Stimulated activated CD4-positive, alpha-beta T cell treated with anti-CD3 and anti-CD28 coated beads, Interleukin-12 subunit alpha, Interleukin-12 subunit beta, amount 100 ng/mL, for 4 hours (primary cell): Measurements from ENCODE around the gene CFDP1.

Experiments used
- DNase-seq: peaks from one replicate; pipeline ENCODE4 v3.0.0-alpha.2; 2020

CFDP1 gene

DNA sequence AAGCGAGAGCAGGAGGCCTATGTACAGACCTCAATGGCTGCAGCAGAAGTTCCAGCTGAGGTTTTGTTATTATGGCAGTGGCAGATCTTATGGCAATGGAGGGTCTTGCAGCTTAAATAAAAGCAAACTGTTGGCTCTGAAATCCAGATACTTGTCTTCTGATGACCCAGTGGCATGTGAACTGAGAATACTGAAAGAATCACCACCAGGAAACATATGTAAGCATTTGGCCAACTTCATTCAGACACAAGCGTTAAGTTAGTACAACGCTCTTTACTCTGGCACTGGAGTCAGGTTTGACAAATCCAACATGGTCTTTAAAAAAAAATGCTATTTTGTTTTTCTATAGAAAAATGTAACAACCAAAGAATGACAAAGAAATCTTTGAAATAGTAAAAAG, 70.5 kb downstream of the CFDP1 start:
- no peak for DNase-seq

DNA sequence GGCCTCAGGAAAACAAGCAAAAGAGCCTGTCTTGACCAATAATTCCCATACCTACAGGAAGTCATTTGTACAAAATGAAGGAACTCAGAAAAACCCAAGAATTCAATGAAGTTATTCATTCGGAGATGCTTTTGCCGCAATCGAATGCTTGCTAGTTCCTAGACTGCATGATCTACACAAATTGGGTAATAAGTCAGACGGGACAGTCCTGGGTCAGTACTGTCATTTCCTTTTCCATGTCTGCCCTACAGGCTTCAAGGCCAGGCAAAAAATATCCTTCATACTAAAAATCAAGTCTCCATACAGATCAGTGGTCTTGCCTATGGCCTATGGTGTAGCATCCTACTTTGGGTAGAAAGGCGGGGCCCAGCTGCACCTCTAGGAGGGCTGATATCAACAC, 71.4 kb downstream of the CFDP1 start:
- no peak for DNase-seq

DNA sequence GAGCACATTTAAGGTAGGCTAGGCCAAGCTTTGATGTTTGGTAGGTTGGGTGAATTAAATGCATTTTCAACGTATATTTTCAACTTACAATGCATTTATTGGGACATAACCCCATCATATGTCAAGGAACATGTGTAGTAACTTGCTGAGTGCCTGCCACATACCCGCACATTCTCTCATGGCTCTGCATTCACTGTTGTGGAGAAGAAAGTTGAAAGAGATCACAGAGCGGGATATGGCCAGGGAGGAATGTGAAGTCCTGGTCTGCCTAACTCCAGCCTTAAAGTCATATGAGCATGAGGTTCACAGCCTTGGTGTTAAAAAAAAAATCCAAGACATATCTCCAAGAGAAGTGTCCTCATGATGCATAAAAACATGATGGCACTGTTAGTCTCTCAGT, 79.1 kb downstream of the CFDP1 start:
- DNase-seq = no peak

DNA sequence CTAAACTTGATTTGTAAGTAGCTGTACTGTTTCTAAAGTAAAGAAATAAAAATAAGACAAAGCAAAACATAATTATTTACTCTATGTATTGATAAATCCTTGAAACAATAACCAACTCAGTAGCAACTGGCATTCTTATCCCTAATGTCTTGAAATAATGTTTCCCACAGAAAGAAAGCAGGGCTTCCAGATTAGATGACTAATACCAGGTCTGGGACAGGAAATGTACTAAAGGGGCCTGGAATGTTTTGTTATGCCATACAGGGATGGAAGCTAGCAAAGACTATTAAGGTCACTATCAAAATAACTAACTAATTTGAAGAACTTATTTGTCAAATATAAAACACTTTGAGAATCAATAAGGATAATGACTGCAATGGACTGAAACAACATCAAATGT, 82.1 kb downstream of the CFDP1 start:
- no peak for DNase-seq

DNA sequence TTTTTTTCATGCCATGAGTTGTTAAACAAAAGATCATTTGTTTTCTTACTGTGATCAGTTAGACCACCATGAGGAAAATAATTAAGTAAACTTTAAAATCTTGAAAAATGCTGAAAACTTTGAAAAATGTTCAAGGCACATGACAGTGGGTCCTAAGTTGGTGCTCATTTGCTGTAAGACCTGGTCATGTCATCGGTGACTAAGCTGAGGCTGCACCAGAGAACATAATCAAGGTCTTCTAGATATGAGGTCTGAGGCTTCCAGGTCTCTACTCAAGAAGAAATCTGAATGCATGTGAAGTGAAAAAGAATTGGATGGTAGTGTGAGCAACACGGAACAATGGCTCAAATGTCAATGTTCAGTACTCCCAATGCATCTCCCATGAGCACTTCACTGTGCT, 87.6 kb downstream of the CFDP1 start:
- no peak for DNase-seq

DNA sequence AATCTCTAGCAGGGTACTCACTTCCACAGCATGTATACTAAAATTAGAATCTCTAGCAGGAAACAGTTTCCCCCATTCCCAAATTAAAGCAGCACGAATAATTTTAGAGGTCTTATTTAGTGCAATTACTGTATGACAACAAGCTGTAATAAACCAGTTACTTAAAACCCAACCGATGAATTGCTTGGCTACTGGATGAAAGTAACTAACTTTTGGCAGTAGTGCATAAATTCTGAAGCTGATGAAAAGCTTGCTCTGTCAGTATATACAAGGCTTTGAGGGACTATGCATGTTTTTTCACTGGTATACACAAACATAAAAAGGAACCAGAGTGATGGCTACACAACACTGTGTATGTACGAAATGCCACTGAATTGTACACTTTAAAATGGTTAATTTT, 89.4 kb downstream of the CFDP1 start:
- no peak for DNase-seq

DNA sequence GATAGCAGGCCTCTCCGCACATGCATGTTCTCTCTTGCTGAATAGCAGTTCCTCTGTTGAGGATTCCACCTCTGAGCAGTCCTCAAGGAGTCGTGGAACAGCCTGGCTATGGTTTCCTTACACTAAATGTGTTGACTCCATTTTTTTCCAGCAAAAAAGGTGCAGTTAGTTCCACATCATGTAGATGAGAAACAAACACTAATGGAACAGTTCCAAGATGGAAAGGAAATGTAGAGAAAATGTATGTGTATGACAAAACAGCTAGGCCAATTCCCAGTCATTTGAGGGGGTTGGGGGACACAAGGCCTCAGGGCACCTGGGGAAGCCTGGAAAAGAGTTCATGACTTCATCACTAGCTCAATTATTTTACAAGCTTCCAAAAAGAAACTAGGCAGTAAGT, 90.0 kb downstream of the CFDP1 start:
- DNase-seq = no peak

DNA sequence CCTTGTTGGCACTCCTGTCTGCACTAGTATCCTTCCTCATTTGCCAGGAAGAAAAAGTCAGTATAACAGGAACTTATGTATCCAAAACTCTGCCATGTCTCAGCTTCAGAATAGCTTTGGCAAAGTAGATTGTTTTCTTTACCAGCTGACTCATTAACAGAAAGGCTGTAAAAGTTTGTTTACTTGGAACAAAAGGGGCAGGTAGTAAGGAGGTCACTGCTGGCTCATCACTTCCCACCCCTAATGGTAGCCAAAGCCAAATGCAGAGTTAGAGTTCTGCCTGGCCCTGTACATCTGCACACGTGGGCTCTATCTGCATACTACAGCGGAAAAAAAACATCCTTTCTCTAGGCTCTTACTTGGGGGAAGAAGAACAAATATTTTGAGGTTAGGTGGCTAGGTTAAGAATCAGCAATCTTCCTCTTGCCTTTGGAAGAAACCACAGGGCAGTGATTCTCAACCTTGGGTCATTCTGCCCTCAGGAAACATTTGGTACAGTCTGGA, 90.9 kb downstream of the CFDP1 start:
- no peak for DNase-seq

DNA sequence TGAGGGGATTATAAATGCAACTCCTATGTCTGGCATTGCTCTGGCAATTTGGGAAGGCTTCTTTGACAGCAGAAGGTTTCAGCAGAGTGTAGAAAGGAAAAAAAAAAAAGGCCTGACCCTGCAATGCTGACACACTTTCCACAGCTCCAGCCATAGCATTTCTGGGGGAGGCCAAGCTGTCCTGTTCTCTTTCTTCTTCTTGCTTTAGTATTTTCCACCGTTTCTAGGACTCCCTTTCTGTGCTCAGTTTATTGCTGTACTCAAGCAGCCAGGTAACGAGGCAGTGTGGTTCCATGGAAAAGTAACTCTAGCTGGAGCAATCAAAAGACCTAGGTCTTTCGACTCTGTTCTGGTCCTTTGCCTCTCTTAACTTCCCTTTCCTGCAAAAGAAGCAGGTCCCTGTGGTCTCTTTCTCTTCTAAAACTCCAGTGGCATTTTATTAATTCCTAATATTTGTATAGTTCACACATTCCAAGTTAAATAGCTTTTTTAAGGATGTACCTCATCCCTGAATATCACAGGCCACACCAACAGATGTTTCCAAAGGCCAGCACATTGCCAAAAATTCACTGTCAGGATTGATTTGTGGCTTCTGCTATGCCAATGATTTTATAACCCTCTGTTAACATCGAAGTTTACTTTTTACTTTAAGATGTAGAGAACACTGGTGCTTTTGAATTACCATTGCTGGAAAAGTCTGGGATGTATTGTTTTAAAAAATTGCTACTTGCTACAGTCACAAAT, 91.6 kb downstream of the CFDP1 start:
- no peak for DNase-seq

DNA sequence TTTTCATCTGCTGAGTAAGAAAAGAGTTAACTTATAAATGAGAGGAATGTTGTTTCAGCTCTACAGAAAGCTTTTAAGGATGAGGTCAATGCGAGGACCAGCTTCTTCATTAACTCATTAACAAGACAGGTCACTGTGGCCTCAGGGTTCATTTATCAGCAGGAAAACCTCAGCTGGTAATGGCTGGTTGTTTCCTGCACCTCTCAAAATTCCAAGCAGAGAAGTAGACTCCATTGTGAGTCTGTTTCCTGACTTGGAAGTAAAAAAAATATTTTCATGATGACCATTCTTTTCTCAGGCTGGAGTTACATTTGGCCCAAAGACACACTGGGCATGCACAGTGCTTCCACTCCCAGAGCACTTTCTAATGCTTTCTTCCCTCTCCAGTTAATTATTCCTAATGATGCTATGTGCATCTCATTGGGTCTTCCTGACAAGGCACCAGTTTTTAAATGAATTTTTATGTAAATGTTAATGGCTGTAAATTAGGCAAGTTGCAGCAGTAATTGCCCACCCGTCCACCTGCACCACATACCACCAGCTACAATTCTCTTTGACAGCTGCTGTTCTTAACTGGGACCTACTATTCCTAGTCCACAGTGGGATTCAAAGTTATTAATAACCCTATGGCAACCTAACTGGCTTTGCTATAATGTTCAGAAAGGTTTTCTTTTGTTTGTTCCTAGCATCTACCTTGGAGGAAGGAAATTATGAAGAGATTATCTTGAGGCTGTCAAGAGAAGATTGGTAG, 92.4 kb downstream of the CFDP1 start:
- no peak for DNase-seq

DNA sequence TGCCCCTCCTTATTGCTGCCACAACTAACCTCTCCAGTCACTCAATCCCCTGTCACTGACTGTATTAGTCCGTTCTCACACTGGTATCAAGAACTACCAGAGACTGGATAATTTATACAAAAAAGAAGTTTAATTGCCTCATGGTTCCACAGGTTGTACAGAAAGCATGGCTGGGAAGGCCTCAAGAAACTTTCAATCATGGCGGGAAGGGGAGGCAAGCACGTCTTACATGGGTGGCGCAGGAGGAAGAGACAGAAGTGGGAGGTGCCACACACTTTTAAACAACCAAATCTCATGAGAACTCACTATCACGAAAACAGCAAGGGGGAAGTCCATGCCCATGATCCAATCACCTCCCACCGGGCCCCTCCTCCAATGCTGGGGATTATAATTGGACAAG, 95.9 kb downstream of the CFDP1 start:
- no peak for DNase-seq

DNA sequence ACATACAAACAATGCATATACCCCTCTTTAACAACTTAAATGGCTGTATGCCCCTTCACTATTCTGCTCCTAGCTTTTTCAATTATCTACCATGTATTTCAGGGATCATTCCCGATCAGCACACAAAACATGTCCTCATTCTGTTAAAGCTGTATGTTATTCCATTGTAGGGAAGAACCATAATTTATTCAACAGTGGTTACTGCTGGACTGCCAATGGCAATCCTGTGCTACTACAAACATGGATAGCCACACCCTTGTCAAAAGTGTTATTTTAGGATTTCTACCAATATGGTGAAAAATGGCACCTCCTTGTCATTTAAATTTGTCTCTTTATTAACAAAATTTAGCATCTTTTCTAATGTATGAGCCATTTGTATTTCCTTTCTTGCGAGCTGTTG, 96.8 kb downstream of the CFDP1 start:
- no peak for DNase-seq

DNA sequence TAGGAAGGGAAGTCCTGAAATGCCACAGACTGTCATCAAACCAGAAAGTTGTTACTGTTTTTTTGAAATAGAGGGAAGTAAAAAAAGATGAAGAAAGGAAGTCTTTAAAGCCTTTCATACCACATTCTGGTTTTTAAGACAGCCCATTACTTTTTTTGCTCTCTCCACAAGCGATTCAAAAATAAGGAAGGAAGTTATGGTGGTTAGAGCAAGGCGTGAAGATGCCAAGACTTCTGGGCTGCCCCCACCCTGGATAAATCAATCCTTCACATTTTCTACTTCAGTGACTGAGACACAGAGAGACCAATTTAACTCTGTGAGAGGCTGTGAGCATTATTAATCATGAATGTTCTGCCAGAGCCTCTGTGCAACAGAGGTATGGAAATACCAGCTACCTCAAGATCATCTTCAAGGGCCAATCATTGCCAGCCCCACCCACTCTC, 99.6 kb downstream of the CFDP1 start:
- DNase-seq = no peak

DNA sequence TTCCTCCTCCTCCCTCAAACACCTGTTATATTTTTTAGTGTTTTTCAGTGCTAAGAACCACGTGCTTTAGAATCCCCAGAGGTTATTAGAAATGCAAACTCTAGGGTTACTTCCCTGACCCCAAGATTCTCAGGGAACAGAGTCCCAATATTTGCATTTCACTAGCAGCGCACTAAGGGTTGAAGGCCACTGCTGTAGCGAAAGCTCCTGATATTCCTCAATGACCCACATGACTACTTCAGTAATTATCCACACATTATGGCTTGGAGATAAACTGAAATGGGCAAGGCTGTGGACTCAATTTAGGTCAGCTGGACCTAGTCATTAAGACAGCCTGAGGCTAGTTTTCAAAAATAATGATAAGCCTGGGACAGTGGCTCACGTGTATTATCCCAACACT, 103.4 kb downstream of the CFDP1 start:
- DNase-seq = no peak

DNA sequence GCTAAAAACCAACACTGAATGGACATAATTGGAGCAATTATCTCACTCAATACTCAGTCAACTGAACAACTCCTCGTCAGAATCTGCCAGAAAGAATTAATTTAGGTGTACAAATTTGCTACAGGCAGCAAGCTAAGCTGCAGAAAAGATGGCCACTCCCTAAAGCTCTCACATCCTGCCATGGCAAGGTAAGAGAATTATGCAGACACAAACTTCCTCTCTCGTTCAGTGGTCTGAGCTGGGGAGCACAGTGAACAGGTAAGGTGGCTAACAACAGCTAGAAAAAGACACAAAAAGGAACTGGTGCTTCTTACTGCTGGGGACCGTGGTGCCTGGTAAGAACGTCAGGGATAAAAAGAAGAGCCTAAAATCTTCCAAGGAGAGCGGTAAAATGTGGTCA, 107.0 kb downstream of the CFDP1 start:
- no peak for DNase-seq

DNA sequence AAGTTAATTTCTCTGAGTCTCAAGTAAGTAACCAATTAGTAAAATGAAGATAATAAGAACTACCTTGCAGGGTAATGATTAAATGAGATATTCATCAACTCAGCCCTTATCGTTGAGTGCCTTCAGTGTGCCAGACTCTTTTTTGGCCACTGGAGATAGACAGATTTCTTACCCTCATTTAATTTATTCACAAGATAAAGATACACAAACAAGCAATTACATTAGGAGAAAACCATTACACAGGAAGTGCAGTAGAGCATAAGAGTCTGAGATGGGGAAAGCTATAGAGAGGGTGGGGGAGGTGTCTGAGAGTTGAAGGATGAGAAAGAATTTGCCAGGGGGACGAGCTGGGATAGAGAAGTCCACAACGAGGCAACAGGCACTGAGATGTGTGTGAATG, 109.4 kb downstream of the CFDP1 start:
- DNase-seq = no peak

DNA sequence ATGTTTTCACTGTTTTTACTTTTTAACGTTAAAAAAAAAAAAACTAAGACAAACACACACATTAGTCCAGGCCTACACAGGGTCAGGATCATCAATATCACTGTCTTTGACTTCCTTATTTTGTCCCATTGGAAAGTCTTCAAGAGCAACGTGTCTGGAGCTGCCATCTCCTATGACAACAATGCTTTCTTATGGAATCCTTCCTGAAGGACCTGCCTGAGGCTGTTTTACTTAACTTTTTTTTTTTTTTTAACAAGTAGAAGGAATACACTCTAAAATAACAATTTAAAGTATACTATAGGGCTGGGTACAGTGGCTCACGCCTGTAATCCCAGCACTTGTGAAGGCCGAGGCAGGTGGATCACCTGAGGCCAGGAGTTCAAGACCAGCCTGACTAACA, 110.1 kb downstream of the CFDP1 start:
- DNase-seq = no peak

DNA sequence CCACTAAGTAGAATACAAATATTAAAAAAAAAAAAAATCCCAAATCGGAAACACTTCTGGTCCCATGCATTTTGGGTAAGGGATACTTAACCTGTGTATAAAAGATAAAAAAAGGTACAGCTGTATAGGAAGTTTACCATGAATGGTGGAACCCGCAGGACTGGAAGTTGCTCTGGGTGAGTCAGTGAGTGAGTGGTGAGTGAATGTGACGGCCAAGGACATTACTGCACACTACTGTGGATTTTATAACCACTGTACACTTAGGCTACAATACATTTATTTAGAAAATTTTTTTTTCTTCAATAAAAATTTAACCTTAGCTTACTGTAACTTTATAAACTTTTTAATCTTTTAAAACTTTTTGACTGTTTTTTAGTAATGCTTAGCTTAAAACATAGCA, 110.6 kb downstream of the CFDP1 start:
- DNase-seq = no peak

DNA sequence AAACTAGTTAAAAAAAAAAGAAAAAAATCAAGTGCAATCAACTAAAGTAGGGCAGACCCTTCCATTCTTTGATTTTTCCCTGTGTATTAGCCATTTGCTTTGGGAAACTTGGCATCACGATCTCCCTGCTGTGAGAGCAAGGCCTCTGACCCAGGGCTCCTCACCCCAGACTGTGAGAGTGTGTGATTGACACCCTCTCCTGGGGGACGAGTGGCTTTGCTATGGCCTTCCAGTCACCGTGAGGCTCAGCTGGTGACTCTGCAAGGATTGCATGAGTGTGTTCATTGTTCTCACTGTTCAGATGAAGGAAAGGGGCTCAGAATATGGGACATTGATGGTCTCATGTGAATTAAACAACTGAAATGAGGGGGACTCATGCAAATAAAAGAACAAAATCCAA, 112.9 kb downstream of the CFDP1 start:
- no peak for DNase-seq

DNA sequence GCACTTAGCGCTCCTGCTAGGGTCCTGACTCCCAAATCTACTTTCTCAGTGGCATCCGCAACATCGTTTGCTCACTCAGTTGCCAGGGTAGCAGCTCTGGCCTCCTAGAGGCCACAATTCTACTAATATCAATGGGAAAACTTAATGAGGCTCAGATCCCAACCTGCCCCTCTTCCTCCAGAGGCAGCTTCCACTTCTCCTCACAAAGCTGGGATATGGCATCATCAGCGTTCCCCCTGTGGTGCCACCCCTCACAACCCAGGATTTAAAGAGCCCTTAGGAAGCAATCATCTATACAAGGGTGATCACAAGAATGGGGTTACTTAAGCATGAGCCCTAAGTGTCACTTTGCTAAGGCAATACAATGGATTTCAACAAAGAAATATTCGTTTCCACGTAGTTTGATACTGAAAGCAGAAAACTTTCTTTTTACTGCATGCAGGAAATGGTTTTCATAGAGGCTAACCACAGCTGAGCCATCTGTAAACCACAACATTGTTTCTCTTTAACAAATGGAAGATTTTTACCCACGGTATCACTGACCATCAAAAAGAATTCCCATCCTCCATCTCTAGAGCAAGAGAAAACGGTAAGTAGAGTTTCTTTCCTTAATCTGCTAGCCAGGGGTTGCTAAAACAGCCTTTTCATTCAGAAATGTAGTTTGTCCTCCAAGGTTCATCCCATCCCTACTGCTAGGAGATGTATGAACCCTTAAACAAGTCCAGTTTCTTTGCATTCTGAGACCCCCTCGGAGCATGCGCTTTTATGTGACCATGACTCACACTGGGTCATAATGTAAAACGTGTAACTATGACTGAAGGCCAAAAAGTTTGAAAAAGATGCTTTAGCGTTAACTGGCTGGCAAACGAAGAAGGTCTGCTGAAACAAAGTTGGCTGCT, 113.5 kb downstream of the CFDP1 start:
- no peak for DNase-seq

DNA sequence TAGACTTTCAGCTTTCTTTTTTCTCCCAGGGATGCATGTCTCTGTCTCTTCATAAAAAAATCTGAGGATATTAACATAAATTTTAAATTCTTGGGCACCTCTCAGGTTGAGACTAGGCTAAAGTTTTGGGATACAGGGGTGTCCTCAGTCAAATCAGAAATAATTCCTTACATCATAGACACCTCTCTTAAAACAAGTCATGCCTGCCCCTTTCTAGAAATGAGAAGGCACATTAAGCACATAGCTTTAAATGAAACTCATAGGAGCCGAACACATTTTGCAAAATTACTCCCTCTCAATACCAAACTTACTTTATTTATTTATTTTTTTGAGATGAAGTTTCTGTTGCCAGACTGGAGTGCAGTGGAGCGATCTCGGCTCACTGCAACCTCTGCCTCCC, 114.6 kb downstream of the CFDP1 start:
- no peak for DNase-seq

DNA sequence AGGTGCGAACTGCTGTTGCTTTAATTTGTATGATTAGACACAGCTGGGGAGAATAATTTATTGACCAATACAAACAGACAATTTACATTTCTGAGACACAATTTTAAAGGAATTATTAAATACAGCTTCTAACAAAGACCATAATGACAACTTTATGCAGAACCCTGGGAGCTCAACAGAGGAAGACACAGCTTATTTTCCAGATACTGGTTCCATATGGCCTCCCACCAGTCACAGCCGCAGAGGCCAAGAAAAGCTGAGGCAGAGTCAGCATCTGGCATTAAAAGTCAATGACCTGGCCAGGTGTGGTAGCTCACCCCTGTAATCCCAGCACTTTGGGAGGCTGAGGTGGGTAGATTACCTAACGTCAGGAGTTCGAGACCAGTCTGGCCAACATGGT, 115.8 kb downstream of the CFDP1 start:
- DNase-seq = no peak

DNA sequence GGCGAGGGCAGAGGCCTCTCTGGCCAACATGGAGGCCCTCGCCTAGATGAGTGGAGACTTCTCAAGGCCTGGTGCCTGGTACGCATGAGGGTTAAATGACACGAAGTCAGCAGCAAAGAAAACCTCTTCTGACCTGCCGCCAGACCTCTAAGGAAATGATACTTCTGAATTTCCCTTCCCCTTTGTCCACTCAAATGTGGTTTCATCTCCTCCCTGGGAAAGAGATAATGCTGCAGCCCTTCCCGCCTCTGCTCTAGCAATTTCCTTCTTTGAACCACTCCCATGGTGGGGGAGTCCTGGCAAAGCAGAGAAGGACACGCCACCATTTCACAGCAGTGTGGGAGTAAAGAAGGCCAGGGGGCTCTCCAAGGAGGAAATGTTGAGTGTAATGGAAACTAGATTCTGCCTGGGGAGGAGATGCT, 116.2 kb downstream of the CFDP1 start:
- DNase-seq = no peak
